Panc1 (cell line): ENCODE data around the gene RAB40B.

Experiments used
- POLR2AphosphoS5 ChIP-seq: IDR thresholded peaks from 2 replicates; pipeline ENCODE4 v1.6.1; 2012; ENCODE audit warnings: mild to moderate bottlenecking, low read depth, low read length, moderate library complexity
- SIN3A ChIP-seq: IDR thresholded peaks from 2 replicates; pipeline ENCODE4 v1.6.1; 2012; ENCODE audit warnings: low read depth, mild to moderate bottlenecking, low read length, moderate library complexity, borderline replicate concordance; ENCODE audit not compliant: insufficient read depth
- TCF7L2 ChIP-seq: IDR thresholded peaks from 2 replicates; pipeline ENCODE4 v1.6.1; 2011; ENCODE audit warnings: mild to moderate bottlenecking, low read depth, low read length, inconsistent platforms
- TF ChIP-seq, protein P1 (sequence below): fragments of 450-650 bp; IDR thresholded peaks from 2 replicates; pipeline ENCODE4 v1.5.1; 2017; ENCODE audit warnings: mild to moderate bottlenecking
- TF ChIP-seq, protein P2 (sequence below), 2 experiments: IDR thresholded peaks; 2 replicates each; pipeline ENCODE4 v1.6.1; 2011 to 2012; ENCODE audit warnings: low read depth in 2 of 2, control low read depth in 1 of 2, low read length in 1 of 2, mild to moderate bottlenecking in 1 of 2, moderate library complexity in 1 of 2; ENCODE audit not compliant: insufficient read depth in 1 of 2

DNA sequence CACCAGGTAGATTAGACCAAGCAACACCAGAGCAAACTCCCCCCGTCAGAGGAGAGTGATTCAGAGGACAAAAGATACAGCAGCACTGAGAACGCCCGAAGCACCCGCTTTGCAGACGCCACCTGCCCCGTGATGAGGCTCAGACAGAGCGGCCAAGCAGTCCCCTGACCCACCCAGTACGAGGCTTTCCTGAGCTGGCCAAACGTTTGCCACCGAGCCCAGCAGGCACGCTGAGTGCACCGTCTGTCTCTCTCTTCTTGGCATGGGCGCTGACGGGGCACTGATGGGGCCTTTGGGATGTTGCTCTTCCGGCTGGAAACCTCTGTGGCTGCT, 30.9 kb downstream of the RAB40B start:
- TF ChIP-seq, protein P1, sequence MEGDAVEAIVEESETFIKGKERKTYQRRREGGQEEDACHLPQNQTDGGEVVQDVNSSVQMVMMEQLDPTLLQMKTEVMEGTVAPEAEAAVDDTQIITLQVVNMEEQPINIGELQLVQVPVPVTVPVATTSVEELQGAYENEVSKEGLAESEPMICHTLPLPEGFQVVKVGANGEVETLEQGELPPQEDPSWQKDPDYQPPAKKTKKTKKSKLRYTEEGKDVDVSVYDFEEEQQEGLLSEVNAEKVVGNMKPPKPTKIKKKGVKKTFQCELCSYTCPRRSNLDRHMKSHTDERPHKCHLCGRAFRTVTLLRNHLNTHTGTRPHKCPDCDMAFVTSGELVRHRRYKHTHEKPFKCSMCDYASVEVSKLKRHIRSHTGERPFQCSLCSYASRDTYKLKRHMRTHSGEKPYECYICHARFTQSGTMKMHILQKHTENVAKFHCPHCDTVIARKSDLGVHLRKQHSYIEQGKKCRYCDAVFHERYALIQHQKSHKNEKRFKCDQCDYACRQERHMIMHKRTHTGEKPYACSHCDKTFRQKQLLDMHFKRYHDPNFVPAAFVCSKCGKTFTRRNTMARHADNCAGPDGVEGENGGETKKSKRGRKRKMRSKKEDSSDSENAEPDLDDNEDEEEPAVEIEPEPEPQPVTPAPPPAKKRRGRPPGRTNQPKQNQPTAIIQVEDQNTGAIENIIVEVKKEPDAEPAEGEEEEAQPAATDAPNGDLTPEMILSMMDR = no peak
- TF ChIP-seq POLR2AphosphoS5 (no peak), SIN3A (no peak), TCF7L2 (no peak)
- TF ChIP-seq, protein P2, sequence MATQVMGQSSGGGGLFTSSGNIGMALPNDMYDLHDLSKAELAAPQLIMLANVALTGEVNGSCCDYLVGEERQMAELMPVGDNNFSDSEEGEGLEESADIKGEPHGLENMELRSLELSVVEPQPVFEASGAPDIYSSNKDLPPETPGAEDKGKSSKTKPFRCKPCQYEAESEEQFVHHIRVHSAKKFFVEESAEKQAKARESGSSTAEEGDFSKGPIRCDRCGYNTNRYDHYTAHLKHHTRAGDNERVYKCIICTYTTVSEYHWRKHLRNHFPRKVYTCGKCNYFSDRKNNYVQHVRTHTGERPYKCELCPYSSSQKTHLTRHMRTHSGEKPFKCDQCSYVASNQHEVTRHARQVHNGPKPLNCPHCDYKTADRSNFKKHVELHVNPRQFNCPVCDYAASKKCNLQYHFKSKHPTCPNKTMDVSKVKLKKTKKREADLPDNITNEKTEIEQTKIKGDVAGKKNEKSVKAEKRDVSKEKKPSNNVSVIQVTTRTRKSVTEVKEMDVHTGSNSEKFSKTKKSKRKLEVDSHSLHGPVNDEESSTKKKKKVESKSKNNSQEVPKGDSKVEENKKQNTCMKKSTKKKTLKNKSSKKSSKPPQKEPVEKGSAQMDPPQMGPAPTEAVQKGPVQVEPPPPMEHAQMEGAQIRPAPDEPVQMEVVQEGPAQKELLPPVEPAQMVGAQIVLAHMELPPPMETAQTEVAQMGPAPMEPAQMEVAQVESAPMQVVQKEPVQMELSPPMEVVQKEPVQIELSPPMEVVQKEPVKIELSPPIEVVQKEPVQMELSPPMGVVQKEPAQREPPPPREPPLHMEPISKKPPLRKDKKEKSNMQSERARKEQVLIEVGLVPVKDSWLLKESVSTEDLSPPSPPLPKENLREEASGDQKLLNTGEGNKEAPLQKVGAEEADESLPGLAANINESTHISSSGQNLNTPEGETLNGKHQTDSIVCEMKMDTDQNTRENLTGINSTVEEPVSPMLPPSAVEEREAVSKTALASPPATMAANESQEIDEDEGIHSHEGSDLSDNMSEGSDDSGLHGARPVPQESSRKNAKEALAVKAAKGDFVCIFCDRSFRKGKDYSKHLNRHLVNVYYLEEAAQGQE (IDR thresholded peaks at IDR 0.05; ENCODE audit: insufficient read depth in 1 of 2, low read depth in 2 of 2, low read length in 1 of 2) = no peak
